Measurements from ENCODE around the gene CELA2B. TPM values are rescaled to one million over a fixed set of nuclear protein-coding genes. Genes with fewer than 3 reads are reported as not detected.

CELA2B gene
- total and polyA plus RNA-seq, 9 of the 15 experiments (the other 6 are each of a cell fraction or from before 2014, with no cell fraction given) = 0.25 to 2.1 (median 0.38) TPM; not detected in 5

GRCh38 chr1:15531003-15531402 lies 55.1 kb downstream of the CELA2B start:
- H3K4me3 ChIP-seq = no peak overlapping the region
- no peaks in the 10 kb centered on the region for H3K9me1 ChIP-seq (ENCODE audit: control insufficient read depth, insufficient read depth, low read length)
- peaks cover 38% of the 10 kb centered on the region for H3K79me2 ChIP-seq (ENCODE audit: control insufficient read depth, insufficient read depth, low read length)
- intact Hi-C loops (cut with micrococcal nuclease) (no loop called here), in situ Hi-C loops (cut with MboI) (no loop called here)
- H3K27me3 ChIP-seq (ENCODE audit: control insufficient read depth in 2 of 2, insufficient read depth in 2 of 2, low read length in 2 of 2) = no peaks in the 10 kb centered on the region
- H3K9ac ChIP-seq (ENCODE audit: insufficient read depth in 1 of 2, low read depth in 2 of 2, low read length in 2 of 2) = no peak overlapping the region
- no peak for TF ChIP-seq RERE (CRISPR knock-in tag; IDR thresholded peaks at IDR 0.05; ENCODE audit: borderline replicate concordance)
- no peak for TF ChIP-seq SMARCA4 (IDR thresholded peaks at IDR 0.05)
- no peak for TF ChIP-seq ZNF165 (CRISPR knock-in tag; IDR thresholded peaks at IDR 0.05; ENCODE audit: borderline replicate concordance)
- TF ChIP-seq KLF16 (IDR thresholded peaks at IDR 0.05) = no peak
- TF ChIP-seq ZNF668 (CRISPR knock-in tag; IDR thresholded peaks at IDR 0.05) = no peak
- TF ChIP-seq NRF1 (conservative IDR thresholded peaks at IDR 0.05 in 1 of 2, IDR thresholded peaks at IDR 0.05 in 1 of 2) = no peak
- no peak for TF ChIP-seq ZBTB11 (CRISPR knock-in tag; IDR thresholded peaks at IDR 0.05)
- TF ChIP-seq SMC3 (conservative IDR thresholded peaks at IDR 0.05; ENCODE audit: insufficient read depth, low read depth, low read length) = no peak
- no peak for TF ChIP-seq CHD1 (IDR thresholded peaks at IDR 0.05; ENCODE audit: low read length)
- no peak for TF ChIP-seq RFX1 (IDR thresholded peaks at IDR 0.05)
- TF ChIP-seq ZNF436 (CRISPR knock-in tag; IDR thresholded peaks at IDR 0.05) = no peak
- no peak overlapping the region for H3K27ac ChIP-seq (ENCODE audit: extremely low read depth, low read depth, low read length)
- H2AFZ ChIP-seq (ENCODE audit: low read depth, low read length) = no peak overlapping the region
- ChIA-PET POLR2A (interaction anchor here (1.3 kb wide), 1 partner anchor 13 kb away, joined by 4 read pairs; no protein-coding TSS in a partner anchor), CTCF (ENCODE audit: low intra/inter-chr PET ratio) (no interaction called here)
- peaks cover 54% of the 10 kb centered on the region for H3K36me3 ChIP-seq (ENCODE audit: control insufficient read depth, insufficient read depth, low read length)
- H3K4me1 ChIP-seq (replicated peaks in 1 of 2; ENCODE audit: control insufficient read depth in 2 of 2, insufficient read depth in 2 of 2, low read length in 2 of 2) = peaks cover 2 to 7% of the 10 kb centered on the region in 2 experiments; a peak in 3 of 5 replicates
- ATAC-seq (no peak), FAIRE-seq (no peak), DNase-seq (ENCODE audit: extremely low read depth in 1 of 4, low spot score in 3 of 4) (no peak)
- 97% methylated on average over 4 of the region's 4 CpGs for WGBS (ENCODE audit: insufficient coverage, low coverage, missing lambda C conversion rate)
- H3K9me3 ChIP-seq (replicated peaks; ENCODE audit: control insufficient read depth, insufficient read depth, low read depth, low read length) = no peaks in the 10 kb centered on the region
- H4K20me1 ChIP-seq (replicated peaks; ENCODE audit: control insufficient read depth, insufficient read depth, low read length) = no peaks in the 10 kb centered on the region
- no peak overlapping the region for H3K4me2 ChIP-seq (ENCODE audit: insufficient read depth, low read length)
- BruUV-seq (replicated peaks) = no TSS peak
